ENCODE measurements around the gene CACNG4.

DNA sequence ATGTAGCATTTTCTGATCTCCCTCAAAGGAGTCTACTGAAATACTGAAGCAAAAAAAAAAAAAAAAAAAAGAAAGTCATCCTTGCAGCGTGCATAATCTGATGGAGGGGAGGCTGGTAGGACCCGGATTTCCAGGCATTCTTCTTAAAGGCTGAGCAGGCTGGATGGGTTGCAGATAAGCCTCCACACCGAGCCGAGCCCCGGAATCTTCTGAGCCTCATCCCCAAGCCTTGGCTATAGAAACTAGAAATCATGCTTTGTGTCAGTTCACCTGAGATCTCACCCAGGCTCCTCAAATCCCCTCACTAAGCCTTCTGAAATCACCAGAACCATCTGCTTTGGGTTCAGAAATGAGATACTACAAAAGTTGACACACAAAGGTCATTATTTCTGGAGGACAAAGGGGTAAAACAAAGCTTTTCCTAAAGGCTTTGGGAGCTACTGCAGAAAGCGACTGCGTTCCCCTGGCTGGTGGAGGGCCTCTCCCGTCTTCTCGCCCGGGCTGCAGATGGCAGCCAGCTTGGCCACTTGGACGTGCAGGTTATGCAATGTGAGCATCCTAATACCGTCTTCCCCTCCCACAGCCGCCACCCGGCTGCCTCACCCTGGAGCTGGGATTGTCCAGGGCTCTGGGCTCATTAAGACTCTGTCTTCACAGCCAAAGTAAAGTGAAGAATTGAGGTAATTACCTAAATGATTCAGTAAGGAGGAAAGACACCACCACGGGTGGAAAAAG lies 4.7 kb upstream of the CACNG4 start:
- TF ChIP-seq CTCF (conservative IDR thresholded peaks at IDR 0.05; ENCODE audit: low read depth, low read length) (no peak), NFE2L2 (IDR thresholded peaks at IDR 0.05; ENCODE audit: low read depth, low read length) (no peak), MXI1 (IDR thresholded peaks at IDR 0.05; ENCODE audit: borderline replicate concordance, low read depth, low read length) (no peak), RAD21 (IDR thresholded peaks at IDR 0.05; ENCODE audit: low read length) (no peak), USF2 (IDR thresholded peaks at IDR 0.05; ENCODE audit: low read depth, low read length) (no peak), BHLHE40 (IDR thresholded peaks at IDR 0.05; ENCODE audit: low read depth, low read length) (no peak), CEBPB (IDR thresholded peaks at IDR 0.05; ENCODE audit: low read depth, low read length) (no peak), CHD1 (IDR thresholded peaks at IDR 0.05; ENCODE audit: low read depth, low read length) (no peak), RFX5 (IDR thresholded peaks at IDR 0.05; ENCODE audit: low read depth, low read length) (no peak), POLR2A (IDR thresholded peaks at IDR 0.05; ENCODE audit: low read depth, low read length) (no peak)

Data from IMR-90 (cell line).